ENCODE results near the gene STBD1.
A peak's percentile ranks its signal among the peaks of the same experiment; 100 is the strongest.

GRCh38 chr4:76305971-76306881 lies at the start of gene STBD1:
- TF ChIP-seq POLR2A (IDR thresholded peaks at IDR 0.05): peak in 1 of 2 donors; percentile 38
- TF ChIP-seq CTCF (IDR thresholded peaks at IDR 0.05): no peak

Measured in thyroid gland (tissue), 4 donors.